Spleen (tissue), 11 donors: Measurements from ENCODE around the gene NPC1. TPM values are rescaled to one million over a fixed set of nuclear protein-coding genes. Genes with fewer than 3 reads are reported as not detected.
"Not testable (repeated sequence)": the region's sequence is repeated elsewhere in the genome, so short reads cannot be mapped to it uniquely, and the experiment has no call there.

ENCODE experiments used
- DNase-seq: peaks from one replicate; pipeline ENCODE4 v3.0.0-alpha.2; 2020
- H3K27ac ChIP-seq, 8 donors: fragments of 200-600 bp; sonication (generic) in 7 of 8; 1 replicate in 4 of 8; 2 replicates in 4 of 8; pipeline versions ENCODE4 v1.5.0 to v1.8.0; 2016 to 2021; ENCODE audit warnings: inconsistent platforms in 4 of 8, mild to moderate bottlenecking in 4 of 8, moderate library complexity in 1 of 8
- H3K27me3 ChIP-seq, 7 donors: fragments of 200-600 bp; sonication (generic) in 6 of 7; replicated peaks in 1 of 7; 1 replicate in 4 of 7; 2 replicates in 3 of 7; pipeline versions ENCODE4 v1.5.0 to v1.8.0; 2016 to 2021; ENCODE audit warnings: inconsistent platforms in 3 of 7, mild to moderate bottlenecking in 1 of 7
- H3K36me3 ChIP-seq, 6 donors: fragments of 200-600 bp; sonication (generic) in 5 of 6; 1 replicate in 4 of 6; 2 replicates in 2 of 6; pipeline versions ENCODE4 v1.5.0 to v1.8.0; 2016 to 2021; ENCODE audit warnings: inconsistent platforms in 2 of 6
- H3K4me1 ChIP-seq, 6 donors: fragments of 200-600 bp; sonication (generic) in 5 of 6; 1 replicate in 3 of 6; 2 replicates in 3 of 6; pipeline versions ENCODE4 v1.5.0 to v1.8.0; 2016 to 2021; ENCODE audit warnings: inconsistent platforms in 3 of 6
- H3K4me3 ChIP-seq, 8 donors: fragments of 200-600 bp; sonication (generic) in 7 of 8; 1 replicate in 4 of 8; 2 replicates in 4 of 8; pipeline versions ENCODE4 v1.5.0 to v1.8.0; 2016 to 2021; ENCODE audit warnings: inconsistent platforms in 4 of 8, mild to moderate bottlenecking in 4 of 8, moderate library complexity in 2 of 8
- H3K9me3 ChIP-seq, 8 donors: fragments of 200-600 bp; sonication (generic) in 7 of 8; 1 replicate in 4 of 8; 2 replicates in 4 of 8; pipeline versions ENCODE4 v1.5.0 to v1.8.0; 2016 to 2021; ENCODE audit warnings: inconsistent platforms in 4 of 8
- POLR2A ChIP-seq, 3 donors: fragments of 450-650 bp; IDR thresholded peaks; one replicate each; pipeline ENCODE4 v1.5.1; 2017; ENCODE audit warnings: antibody characterized with exemption in 3 of 3, mild to moderate bottlenecking in 1 of 3
- POLR2AphosphoS5 ChIP-seq, 3 donors: sonication (generic); formaldehyde crosslinking; IDR thresholded peaks; one replicate each; pipeline ENCODE4 v1.5.1; 2017; ENCODE audit warnings: antibody characterized with exemption in 3 of 3
- WGBS, 5 donors: extraction: QIAGEN DNeasy Blood & Tissue Kit in 3 of 5; methylation state at CpG; one replicate each; pipeline versions ENCODE4 v1.1.5 to v1.1.7; 2013 to 2018; 5-methylcytosine and 5-hydroxymethylcytosine counted together
- intact Hi-C: fragments of 100-400 bp; cut with DNase I; formaldehyde crosslinking; loops from one replicate; pipeline ENCODE4 v1.15.0; 2023; ENCODE audit warnings: low total_unique reads
- polyA plus RNA-seq, 3 donors: library from polyadenylated mRNA; stranded (reverse); fragments of 200-250 nt; gene quantifications; one replicate each; pipeline ENCODE4 v1.2.1, GENCODE V29; 2013
- total RNA-seq, 7 donors: library from RNA; depleted of rRNA in 3 of 7; stranded (reverse); fragments of >200 nt in 3 of 7; fragmentation: NEBNext Ultra II Directional in 4 of 7; extraction: Animal tissue kit (Norgen Biotek cat#: 25700) in 4 of 7; gene quantifications; one replicate each; pipeline versions ENCODE4 v1.1.0 to v1.2.1, GENCODE V29; 2016 to 2021
- TF ChIP-seq, protein P1 (sequence below), 11 experiments: fragments of 200-600 bp in 7 of 11; fragments of 450-650 bp in 4 of 11; sonication (generic) in 4 of 11; IDR thresholded peaks in 8 of 11; conservative IDR thresholded peaks in 3 of 11; 1 replicate in 7 of 11; 2 replicates in 4 of 11; pipeline versions ENCODE4 v1.4.0 to v1.8.0; 2016 to 2021; ENCODE audit warnings: antibody characterized with exemption in 11 of 11, inconsistent platforms in 4 of 11, mild to moderate bottlenecking in 1 of 11
- donor health status: healthy with polysubstance abuse.
- donor health status: DM: no; HTN: no; CAD: no; lungs with moderate emphysema.
- donor health status: DM: no; HTN: no; CAD: no.
- donor health status: Bipolar disorder and iron deficiency.
- donor health status: healthy.
- donor health status: DM: no; HTN: no; CAD: no.
- donor health status: DM: yes; HTN: yes; CAD: no.

NPC1 gene
- total and polyA plus RNA-seq, 10 donors = 8.1 to 84.2 (median 56.0) TPM

DNA sequence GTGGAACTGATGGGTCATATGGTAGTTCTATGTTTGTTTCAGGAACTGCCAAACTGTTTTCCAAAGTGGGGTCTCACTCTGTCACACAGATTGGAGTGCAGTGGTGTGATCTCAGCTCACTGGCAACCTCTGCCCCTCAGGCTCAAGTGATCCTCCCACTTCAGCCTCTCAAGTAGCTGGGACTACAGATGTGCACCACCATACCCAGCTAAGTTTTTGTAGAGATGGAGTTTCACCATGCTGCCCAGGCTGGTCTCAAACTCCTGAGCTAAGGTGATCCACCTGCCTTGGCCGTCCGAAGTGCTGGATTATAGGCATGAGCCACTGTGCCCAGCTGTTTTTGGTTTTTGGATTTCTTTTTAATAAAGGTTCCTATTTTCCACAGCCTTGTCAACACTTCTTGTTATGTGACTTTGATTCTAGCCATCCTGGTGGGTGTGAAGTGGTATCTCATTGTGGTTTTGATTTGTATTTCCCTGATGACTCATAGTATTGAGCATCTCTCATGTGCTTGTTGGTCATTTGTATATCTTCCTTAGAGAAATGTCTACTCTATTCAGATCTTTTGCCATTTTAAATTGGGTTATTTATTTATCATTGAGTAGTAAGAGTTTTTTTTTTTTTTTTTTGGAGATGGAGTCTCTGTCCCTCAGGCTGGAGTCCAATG, 22.8 kb downstream of the NPC1 start:
- Histone ChIP-seq H3K4me3 (no peak overlapping the region), H3K4me1 (peaks cover 0 to 12% (median 0%) of the 10 kb centered on the region in 6 donors), H3K27ac (peak overlapping the region in 1 of 8 donors; percentile 46), H3K36me3 (peaks cover 0 to 100% (median 67%) of the 10 kb centered on the region in 6 donors), H3K27me3 (no peaks in the 10 kb centered on the region), H3K9me3 (no peaks in the 10 kb centered on the region)
- 81 to 97% (median 94%) methylated on average over 2 of the region's 2 CpGs for WGBS, 5 donors
- intact Hi-C loops = no loop called here
- TF ChIP-seq, protein P1, sequence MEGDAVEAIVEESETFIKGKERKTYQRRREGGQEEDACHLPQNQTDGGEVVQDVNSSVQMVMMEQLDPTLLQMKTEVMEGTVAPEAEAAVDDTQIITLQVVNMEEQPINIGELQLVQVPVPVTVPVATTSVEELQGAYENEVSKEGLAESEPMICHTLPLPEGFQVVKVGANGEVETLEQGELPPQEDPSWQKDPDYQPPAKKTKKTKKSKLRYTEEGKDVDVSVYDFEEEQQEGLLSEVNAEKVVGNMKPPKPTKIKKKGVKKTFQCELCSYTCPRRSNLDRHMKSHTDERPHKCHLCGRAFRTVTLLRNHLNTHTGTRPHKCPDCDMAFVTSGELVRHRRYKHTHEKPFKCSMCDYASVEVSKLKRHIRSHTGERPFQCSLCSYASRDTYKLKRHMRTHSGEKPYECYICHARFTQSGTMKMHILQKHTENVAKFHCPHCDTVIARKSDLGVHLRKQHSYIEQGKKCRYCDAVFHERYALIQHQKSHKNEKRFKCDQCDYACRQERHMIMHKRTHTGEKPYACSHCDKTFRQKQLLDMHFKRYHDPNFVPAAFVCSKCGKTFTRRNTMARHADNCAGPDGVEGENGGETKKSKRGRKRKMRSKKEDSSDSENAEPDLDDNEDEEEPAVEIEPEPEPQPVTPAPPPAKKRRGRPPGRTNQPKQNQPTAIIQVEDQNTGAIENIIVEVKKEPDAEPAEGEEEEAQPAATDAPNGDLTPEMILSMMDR (IDR thresholded peaks at IDR 0.05 in 8 of 11, conservative IDR thresholded peaks at IDR 0.05 in 3 of 11) = no peak
- TF ChIP-seq POLR2AphosphoS5 (IDR thresholded peaks at IDR 0.05) = no peak
- no peak for TF ChIP-seq POLR2A (IDR thresholded peaks at IDR 0.05)
- DNase-seq = no peak

DNA sequence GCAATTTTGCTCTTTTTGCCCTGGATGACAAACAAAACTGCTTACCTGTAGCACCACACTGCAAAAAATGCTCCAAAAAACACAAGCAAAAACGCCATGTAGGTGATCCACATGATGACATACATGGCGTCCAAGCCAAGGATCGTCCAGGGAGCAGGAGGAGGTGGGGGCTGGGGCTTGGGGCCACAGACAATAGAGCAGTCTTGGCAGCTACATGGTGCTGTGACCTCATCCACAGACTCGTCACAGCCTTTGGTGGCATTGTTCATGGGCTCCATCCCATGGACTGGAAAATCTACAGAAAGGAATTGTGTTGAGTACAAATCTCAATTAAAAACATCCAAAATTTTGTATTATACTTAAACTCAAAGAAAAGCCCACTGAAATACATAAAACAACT, 26.1 kb downstream of the NPC1 start:
- Histone ChIP-seq H3K27me3 (no peaks in the 10 kb centered on the region), H3K9me3 (no peaks in the 10 kb centered on the region), H3K4me3 (no peak overlapping the region), H3K36me3 (peaks cover 0 to 100% (median 72%) of the 10 kb centered on the region in 6 donors), H3K4me1 (peaks cover 0 to 12% (median 0%) of the 10 kb centered on the region in 6 donors), H3K27ac (no peak overlapping the region)
- TF ChIP-seq POLR2AphosphoS5 (IDR thresholded peaks at IDR 0.05) = no peak
- TF ChIP-seq, protein P1 (IDR thresholded peaks at IDR 0.05 in 8 of 11, conservative IDR thresholded peaks at IDR 0.05 in 3 of 11) = no peak
- TF ChIP-seq POLR2A (IDR thresholded peaks at IDR 0.05) = no peak
- no peak for DNase-seq
- WGBS, 5 donors = 90 to 97% (median 96%) methylated on average over 4 of the region's 4 CpGs
- intact Hi-C loops = no loop called here

DNA sequence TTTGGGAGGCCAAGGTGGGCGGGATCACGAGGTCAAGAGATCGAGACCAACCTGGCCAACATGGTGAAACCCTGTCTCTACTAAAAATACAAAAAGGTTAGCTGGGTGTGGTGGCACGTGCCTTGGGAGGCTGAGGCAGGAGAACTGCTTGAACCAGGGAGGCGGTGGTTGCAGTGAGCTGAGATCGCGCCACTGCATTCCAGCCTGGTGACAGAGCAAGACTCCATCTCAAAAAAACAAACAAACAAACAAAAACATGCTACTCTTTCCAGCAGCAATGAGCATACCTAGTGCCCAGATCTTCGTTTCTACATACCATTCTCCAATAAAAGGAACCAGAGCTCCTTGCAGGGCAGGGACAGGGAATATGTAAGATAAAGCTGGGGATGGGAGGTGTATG, 28.8 kb downstream of the NPC1 start:
- 96 to 99% (median 97%) methylated on average over 8 of the region's 8 CpGs for WGBS, 5 donors
- H3K27me3 ChIP-seq, H3K4me3 ChIP-seq, DNase-seq, H3K27ac ChIP-seq, H3K4me1 ChIP-seq, H3K9me3 ChIP-seq, intact Hi-C loops: not testable (repeated sequence)
- peaks cover 0 to 100% (median 90%) of the 10 kb centered on the region in 6 donors for H3K36me3 ChIP-seq

DNA sequence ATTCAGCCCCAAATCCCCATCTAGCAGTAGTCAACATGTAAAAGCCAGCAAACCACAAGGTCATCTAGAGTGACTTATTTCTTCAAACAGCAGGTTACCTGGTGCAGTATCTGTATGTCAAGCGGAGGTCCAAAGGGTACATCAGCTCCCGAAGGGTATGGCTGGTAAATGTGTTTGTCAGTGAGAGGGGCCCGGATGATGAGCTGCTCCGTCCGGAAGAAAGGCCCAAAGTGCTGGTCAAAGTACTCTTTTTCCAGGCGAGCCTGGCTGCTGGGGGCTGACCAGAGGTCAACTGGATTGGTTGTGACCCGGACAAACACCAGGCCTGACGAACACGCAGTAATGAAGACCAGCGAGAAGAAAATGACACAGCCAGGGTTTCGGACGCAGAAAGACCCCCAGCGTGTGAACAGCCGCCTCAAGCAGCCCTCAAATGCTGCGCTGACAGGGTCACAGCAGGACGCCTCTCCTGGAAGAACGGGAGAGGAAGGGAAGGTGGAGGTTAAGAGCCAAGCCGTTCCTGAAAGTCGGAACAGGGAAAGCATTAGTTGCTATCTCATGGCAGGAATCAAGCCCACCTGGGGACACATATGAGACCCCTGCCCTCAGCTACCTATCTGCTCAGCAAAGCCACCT, 30.0 kb downstream of the NPC1 start:
- H3K9me3 ChIP-seq = no peaks in the 10 kb centered on the region
- intact Hi-C loops = no loop called here
- WGBS, 5 donors = 95 to 98% (median 96%) methylated on average over 19 of the region's 19 CpGs
- no peaks in the 10 kb centered on the region for H3K27me3 ChIP-seq
- no peak for DNase-seq
- TF ChIP-seq, protein P1 (IDR thresholded peaks at IDR 0.05 in 8 of 11, conservative IDR thresholded peaks at IDR 0.05 in 3 of 11) = no peak
- H3K4me1 ChIP-seq = no peaks in the 10 kb centered on the region
- no peak overlapping the region for H3K4me3 ChIP-seq
- no peak overlapping the region for H3K27ac ChIP-seq
- H3K36me3 ChIP-seq = peaks cover 0 to 100% (median 91%) of the 10 kb centered on the region in 6 donors
